Inferior parietal cortex (tissue), 1 donor: ENCODE data around the gene FAM107B.
"Not testable (repeated sequence)": the region's sequence is repeated elsewhere in the genome, so short reads cannot be mapped to it uniquely, and the experiment has no call there.

Experiments
- DNase-seq: peaks from one replicate; pipeline ENCODE4 v3.0.0-alpha.2; 2016; ENCODE audit errors: extremely low spot score

FAM107B gene

DNA sequence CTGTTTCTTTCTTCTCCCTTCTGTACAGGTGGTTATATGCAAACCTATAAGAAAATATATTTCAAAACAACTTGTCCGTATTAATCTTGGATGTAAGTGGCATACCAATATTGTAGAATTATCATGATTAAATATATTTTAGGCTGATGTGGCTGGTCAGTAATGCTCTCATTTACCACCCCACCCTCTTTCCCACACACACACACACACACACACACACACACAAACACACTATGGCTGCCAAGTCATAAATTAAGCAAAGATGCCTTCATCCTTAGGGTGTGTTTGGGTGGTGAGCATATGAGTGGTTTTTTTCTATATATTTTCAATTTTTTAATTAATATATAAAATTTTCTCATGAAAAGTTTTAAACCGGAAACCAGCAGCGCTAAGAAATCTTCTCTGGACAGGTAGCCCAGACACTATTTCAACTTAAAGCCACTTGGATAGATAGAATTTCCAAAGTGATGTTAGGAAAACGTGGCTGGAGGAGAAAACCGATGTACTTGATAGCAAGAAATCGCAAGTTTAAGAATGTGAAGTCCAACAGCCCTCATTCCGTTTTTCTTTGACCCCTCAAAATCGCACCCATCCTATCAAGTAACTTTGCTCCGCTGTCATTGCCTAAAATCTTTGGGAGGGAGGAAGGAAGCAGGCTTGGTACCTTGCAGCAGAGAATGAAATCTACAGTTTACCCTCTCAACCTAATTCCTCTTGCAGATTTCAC, 171.7 kb downstream of the FAM107B start:
- no peak for DNase-seq

DNA sequence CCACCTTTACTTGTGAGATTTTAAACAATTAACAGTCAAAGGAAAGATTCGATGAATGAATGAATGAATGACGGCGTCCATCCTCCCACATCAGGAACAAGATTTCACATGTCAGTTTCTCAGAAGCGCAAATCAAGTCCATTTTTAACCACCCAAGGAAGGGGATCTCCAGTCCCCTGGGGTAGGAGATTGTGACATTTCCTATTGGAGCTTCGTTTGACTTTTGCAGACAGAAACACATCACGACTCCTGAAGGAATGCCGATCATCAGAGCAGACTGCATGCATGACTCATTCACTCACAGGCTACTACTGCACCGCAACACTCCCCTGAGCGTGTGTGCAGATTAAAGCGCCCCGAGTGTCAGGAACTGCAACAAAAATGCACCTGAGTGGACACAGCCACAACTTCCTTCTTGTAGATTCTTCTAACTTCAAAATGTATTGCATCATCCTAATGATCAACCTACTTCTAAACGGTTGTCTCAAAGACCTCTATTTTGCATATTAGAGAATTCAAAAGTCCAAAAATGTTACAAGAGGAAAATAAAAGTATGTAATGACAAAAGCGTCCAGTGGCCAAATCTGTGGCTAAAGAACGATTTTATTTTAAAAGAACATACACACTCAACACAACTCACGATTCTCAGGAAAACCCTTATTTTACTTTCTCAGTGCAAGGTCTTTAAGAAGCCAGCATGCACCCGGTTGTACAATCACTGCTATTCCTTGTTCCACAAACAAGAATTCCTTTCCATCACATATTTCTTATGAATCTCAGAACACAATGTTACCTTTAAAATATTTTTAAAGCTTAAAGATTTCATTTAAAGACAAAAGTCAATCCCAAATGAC, 172.6 kb downstream of the FAM107B start:
- DNase-seq: no peak

DNA sequence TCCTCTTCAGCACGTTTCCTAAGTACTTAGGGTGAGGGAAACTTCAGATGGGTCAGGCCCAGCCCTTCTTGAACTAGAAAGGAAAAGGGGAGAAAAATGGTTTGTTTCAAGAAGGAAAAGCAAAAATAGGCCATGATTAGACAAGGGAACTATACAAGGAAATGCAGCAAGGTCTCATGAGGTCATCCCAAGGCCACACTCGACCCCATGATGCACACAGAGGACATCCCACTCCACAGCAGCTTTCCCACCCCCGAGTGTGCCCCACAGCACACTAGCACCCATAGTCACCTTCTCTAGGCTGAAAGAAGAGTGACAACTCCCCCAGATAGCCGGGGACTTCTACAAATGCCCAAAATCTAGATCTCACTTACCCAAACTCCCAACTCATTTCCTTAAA, 173.4 kb downstream of the FAM107B start:
- DNase-seq: no peak

DNA sequence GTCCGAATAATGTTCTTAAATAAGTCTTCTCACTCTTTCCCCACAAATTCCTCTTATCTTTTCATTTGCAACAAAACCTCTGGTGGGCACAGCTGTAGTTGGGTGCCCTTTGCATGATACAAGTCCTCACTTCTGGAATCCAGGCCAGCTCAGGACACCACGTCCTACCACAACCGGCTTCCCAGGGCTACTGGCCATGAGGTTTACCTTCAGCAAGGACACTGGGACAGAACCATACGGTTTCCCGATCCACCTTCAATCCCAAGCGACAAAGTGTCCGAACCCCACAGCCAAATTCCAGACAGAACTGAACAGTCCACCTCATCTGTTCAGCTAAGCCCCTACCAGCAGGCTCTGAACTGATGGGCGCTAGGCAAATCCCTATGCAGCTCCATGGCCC, 174.6 kb downstream of the FAM107B start:
- DNase-seq: no peak

DNA sequence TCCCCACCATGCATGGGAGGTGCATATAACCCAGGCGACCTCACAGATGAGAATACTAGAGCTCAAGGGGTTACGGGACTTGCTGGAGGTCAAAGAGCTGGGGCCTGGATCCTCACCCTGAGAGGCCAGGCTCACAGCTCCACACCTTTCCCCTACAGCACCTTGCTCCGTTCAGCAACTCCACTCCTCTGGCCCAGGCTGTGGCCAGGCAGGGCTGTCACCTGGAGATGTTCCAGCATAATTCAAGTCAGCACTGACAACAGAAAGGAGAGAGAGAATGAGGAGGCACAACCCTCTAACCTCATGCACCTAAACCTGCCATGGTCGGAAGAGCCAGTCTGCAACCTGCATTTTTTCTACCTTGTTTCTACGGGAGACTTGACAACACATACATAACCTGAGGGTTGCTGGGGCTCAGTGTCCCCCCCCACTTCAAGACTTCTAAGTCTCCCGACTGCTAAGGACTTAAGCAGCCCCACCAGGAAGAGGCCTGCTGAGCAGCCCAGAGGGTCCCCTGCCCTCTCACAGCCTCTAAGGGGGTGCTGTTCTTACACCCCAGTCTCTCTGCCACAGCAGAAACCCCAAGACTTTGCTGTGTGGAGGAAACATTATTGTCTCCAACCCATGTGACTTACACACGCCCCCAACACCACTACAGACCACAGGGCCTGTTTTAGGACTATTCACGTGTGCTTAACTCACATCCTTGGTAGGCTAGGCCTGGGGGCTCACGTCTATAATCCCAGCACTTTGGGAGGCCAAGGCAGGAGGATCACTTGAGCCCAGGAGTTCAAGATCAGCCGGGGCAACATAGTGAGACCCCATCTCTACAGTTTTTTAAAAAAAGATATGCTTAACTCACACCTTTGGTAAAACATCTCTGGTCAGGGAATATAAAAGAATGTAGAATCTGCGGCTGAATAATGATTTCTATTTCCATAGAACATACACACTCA, 175.6 kb downstream of the FAM107B start:
- DNase-seq: no peak

DNA sequence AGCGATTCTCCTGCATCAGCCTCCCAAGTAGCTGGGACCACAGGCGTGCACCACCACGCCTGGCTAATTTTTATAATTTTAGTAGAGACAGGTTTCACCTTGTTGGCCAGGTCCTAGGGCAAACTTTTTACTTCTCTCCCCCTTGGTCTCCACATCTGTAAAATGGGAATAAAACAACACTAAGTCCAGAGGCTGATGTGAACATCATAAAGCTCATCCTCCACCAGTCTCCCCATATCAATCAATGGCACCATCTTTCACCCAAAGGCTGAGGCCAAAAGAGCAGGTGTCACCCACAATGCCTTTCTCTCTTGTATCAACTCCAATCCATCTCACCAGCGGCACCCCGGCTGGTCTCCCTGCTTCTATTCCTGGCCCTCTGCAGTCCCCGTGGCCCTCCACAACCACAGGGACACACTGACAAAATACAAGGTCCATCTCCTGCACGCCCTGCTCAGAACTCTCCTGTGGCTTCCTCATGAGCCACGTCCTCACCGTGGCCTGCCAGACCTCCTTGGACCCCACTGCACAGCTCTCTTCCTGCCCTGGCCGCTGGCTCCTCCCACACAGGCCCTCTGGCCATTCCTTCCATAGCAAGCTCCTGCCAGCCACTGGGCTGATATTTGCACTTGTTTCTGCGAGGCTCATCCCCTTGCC, 179.0 kb downstream of the FAM107B start:
- no peak for DNase-seq

DNA sequence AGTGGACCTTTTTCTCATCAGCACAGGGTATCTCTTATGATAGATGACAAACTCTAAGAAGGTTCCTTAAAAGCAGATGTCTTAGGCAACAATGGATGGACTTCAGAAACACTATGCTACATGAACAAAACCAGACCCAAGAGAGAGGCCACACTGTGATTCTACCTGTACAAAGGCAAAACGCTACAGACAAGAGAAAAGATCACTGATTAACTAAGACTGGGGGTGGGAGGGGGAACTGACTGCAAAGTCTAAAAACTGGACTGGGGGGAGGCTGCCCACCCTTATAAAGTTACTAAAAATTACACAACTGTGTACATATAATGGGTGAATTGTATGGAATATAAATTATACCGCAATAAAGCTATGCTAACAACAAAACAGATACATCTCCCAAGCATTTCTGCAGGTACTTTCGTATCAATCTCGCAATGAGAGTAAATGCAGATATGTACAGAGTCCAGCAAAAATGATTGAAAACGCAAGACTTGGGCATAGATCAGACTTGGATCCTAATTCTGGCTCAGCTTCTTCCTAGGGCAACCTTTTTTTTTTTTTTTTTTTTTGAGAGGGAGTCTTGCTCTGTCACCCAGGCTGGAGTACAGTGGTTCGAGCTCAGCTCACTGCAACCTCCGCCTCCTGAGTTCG, 179.7 kb downstream of the FAM107B start:
- no peak for DNase-seq

DNA sequence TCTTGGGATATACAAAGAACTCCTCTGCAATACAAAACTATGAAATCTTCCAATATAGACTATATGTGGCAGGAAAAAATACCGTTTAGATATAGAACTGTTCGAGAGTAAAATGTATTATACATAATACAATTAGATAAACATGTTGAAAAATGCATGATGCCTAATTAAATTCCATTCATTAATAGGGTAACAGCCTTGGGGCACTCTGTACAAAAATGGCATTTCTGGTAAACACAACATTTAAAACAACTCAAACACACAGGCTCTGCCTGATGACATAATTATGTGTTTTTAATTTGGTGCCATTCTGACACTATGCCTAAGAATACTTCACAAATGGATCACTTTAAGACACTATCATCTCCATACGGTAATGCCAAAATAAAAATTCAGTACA, 180.9 kb downstream of the FAM107B start:
- no peak for DNase-seq

DNA sequence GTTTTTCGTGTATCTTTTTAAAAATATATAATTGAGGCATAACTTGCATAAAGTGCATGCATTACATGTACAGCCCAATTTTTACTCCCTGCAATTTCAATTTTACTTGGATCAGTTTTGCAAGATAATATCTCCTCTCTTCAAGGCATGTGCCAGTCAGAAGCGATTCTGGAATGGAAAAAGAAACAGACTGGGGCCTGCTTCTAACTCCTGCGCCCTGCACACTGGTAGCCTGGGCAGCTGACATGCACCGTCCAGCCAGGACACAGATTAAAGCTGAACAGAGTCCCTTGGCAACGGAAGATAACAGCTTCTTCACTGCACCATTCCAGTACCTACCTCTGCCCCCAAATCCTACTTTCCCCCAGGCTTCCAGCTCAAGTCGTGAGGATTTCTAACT, 182.1 kb downstream of the FAM107B start:
- DNase-seq: no peak

DNA sequence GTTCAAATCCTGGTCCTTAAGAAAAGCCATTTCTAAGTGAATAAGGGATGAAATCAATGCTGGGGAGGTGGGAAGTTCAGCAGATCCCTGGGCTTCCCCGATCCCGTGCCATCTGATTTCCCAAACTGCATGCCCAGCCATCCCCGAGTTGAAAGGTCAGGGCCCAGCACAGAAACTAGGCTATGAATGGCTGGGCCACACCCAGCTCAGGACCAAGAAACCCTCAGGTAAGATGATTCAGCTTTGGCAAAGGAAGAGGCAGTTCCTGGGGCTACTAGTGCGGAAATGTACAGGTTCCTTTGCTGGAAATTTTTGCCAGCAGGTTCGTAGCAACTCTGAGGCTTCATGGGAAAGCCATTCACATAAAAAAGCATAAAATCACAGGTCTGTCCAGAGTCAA, 182.7 kb downstream of the FAM107B start:
- no peak for DNase-seq

DNA sequence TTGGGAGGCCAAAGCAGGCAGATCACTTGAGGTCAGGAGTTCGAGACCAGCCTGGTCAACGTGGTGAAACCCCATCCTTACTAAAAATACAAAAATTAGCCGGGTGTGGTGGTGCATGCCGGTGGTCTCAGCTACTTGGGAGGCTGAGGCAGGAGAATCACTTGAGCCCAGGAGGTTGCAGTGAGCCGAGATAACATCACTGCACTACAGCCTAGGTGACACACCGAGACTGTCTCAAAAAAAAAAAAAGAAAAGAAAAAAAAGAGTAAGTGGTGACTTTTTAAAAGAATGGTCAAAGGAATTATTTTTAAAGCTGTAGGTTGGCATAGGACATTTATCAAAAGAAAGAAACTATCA, 185.8 kb downstream of the FAM107B start:
- not testable (repeated sequence) for DNase-seq

DNA sequence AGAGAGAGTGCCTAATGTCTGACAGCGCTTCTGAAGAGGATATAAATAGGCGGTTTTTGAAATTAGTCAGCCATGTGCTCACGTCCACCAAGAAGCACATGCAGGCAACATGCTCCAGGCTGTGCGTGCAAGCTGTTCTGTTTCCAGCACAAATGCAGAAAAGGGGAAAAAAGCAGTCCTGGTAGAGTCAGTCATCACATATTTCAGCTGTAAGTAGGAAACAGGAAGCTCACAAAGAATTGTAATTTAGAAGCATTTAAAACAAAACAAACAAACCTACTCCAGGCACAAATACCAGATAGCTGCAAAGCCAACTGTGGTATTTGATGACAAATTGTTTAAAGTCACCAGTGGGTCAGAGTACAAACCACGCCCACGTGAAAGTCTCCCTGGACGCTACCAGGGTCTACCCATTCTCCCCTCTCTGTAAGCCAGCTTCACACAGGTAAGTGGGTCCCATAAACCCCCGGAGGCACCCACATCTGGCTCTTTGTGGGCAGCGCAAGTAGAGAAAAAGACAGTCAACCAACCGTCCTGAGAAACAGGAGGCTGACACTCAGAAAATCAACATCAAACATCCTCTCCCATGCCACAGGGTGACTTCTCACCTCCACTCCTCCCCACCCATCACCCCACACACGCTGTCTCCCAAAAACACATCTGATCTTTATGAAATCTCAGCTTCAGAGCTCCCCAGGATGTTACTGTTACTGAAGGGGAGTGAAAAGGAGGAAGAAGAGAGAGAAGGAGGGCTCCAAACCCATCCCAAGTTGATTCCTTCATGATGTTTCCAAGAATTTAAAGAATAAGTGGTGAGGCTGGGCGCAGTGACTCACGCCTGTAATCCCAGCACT, 186.4 kb downstream of the FAM107B start:
- DNase-seq: no peak

DNA sequence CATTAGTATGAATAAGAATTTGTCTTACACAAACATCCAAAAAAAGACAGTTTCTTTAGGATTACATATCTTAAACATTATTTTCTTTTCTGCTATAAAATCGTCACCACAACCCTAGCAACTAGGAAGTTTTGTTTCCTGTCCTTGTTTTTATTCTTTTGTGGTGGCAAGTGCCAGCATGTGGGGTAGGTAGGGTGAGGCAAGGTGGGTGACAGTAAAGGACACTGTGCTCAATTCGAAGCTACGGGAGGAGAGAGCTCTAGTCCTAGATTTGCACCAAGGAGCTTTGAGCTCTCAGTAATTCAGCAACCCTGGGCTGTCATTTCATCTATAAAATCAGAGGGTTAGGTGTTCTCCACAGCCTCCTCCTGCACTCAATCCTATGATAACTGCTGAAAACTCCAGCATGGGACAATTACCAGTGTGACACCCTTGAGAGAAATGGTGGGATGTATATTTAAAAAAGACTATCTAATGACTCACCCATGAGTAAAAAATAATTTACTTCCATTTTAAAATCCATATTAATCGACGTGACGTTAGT, 187.1 kb downstream of the FAM107B start:
- DNase-seq: no peak

DNA sequence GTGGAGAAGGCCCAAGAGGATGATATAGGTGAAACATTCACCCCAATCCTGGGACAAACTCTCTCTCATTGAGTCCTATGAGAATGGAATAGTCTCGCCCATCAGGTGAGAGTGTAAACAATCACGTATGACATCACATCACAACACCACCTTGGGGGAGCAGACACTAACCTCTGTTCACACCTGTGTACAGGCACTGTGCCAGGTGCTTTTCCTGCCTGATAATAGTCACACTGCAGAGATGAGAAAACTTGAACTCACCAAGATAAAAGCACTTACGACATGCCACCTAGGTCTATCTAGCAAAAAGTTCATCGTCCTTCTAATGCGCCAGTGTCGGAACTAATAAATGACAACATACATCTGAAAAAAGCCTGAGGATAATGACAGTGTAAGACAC, 187.8 kb downstream of the FAM107B start:
- no peak for DNase-seq

DNA sequence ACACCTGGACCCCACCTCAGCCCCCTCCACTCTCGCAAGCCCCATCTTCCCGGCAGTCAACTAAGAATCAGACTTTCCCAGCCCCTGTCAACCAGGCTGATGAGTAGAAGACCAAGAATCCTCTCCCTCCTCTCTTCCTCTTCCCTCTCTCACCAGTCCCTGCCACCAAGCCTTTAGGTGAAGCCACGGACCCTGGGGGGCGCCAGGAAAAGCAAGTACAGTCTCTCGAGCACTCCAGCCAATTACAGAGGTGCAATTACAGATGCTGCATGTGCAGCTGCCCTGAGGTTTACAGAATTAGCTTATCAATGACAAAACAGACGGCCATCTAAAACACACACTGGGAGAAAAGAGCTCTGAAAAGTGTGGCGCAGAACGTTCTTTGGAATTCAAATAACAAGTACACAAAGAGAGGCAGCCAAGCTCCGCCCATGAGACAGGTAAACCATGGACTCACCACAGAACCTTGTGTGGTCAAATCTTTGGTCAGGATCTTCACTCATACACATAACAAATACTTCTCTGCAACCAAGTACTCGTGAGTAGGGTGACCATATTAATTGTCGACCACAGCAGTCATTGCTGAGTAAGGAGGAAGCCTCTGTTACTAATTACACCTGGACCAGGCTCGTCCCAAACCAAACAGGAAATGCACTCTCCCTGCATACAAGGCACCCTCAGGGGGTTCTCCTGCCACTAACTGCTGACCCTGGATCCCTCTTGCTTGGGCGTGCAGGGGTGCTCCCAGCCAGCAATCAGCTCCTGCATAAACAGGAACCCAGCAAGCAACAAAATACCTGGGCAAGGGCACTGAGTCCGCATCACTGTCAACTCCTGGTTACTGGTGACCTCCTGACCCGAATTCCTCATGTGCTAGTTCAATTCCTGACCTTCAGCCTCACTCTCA, 189.2 kb downstream of the FAM107B start:
- DNase-seq: no peak

DNA sequence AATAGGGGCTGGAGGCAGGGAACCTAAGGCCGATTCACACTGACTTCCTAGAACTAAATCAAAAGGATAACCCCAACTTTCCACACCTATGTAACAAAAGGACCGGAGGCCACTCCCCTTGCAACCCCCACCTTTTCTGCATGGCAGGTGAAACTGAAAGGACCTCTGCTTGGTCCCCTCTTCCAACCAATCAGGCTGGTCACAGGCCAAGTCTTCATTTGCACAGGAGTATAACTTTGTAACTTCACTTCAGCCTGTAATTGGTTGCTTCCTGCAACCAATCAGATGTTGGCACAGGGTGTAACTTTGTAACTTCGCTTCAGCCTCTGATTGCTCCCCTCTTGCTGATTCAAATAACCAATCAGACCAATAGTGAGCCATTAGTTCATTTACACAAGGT, 190.0 kb downstream of the FAM107B start:
- DNase-seq: no peak

DNA sequence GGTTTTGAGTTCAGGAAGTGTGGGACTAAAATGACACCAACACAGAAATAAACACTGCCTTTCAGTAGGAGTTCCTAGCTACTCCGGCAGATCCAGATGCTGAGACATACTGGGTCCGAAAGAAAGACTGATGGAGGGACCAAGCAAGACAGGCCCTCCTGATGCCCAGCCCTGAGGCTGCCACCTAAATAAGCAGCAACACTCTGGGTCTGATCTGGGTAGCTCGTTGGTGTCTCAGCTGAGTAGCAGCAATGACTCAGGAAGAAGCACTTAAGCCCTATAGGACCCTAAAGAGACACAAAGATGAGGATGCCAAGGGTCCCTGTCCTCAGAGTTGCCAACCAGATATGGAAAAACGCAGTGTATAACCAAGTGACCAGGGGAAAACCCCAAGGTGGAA, 190.7 kb downstream of the FAM107B start:
- no peak for DNase-seq

DNA sequence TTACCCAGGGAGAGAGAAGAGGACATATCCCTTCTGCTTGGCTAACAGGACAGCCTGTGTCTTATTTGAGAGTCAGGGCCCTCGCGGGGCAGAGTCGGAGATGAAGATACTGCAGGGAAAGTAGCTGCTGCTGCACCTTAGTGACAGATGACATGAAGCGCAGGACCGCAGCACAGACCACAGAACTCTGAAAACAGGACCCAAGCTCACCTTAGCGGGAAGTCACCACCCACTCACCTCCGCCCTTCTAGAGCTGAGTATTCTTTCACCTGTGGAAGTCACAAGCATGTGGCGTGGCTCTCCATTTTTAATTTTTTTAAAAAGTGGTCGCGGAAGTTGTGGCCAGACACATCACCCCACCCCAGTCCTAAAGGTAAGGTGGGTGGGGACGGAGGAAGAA, 191.4 kb downstream of the FAM107B start:
- no peak for DNase-seq
